ENCODE measurements around the gene ESYT2.
"Not testable (repeated sequence)": the region's sequence is repeated elsewhere in the genome, so short reads cannot be mapped to it uniquely, and the experiment has no call there.

The ESYT2 gene

DNA sequence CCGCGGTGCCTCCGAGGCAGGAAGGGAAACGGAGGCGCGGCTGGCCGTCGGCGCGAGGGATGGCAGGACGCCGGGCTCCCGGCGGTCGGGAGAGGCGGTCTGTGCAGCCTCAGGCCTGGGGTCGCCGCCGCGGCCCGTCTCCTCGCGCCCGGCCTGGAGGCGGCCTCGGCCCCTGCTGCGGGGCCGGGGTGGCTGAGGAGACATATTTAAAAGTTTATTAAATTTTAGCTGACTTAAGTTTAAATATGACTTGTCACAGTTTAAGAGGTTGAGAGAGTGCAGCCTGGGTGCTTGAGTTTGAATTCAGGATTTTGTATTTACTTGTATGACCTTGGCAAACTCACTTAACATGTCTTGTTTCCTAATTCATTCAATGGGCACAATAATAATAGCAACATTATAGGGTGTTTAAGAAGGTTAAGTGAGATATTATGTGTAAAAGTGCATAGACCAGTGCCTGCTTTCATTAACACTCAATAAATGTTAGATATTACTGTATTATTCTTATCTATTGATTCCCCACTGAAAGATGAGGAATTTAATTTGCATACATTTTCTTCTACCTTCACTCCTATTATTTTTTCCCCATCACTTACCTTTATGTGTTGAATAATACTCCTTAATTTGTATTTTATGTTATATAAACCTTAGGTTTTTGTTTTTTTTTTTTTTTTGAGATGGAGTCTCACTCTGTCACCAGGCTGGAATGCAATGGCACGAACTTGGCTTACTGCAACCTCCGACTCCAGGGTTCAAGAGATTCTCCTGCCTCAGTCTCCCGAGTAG, 27.8 kb upstream of the ESYT2 start:
- DNase-seq = no peak

DNA sequence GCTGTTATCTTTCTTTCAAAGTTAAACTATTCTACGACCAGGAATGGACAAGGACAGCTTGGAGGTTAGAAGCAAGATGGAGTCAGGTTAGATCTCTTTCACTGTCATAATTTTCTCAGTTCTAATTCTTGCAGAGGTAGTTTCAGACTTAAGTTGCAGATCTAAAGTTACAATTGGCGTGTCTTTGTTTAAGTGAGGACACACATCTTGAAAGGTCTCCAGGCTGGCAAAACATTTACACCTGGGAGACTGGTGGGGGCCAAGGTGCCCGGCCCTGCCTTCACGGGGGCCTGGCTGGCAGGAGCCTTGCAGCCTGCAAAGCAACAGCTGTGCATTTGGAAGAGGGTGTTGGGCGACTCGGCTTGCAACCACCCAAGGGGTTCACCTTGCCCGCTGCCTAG, 25.4 kb upstream of the ESYT2 start:
- DNase-seq = no peak

DNA sequence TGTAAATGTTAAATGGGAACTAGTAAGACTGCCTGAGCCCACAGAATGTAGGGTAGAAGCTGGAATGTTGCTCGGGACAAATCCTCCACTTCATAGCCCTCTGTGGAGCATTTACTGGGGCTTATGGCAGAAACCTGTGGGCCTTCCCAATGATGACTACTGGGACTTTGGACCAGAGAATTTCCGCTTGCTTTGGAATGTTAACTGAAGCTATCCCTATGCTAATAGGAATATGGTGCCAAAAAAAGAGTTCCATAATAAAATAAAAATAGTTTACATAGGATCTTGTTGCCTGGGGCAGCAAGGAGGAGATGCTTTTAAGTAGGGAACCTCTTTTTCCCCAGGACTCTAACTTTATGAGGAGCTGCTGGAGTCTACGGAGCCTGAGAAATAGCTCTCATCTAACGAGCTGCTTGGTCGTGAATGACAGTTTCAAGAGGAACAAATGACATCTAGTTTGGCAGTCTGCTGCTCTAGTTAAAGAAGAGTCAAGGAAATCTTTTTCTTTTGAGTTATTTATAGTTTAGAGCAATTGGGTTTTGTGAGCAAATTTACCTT, 21.3 kb upstream of the ESYT2 start:
- DNase-seq = no peak

DNA sequence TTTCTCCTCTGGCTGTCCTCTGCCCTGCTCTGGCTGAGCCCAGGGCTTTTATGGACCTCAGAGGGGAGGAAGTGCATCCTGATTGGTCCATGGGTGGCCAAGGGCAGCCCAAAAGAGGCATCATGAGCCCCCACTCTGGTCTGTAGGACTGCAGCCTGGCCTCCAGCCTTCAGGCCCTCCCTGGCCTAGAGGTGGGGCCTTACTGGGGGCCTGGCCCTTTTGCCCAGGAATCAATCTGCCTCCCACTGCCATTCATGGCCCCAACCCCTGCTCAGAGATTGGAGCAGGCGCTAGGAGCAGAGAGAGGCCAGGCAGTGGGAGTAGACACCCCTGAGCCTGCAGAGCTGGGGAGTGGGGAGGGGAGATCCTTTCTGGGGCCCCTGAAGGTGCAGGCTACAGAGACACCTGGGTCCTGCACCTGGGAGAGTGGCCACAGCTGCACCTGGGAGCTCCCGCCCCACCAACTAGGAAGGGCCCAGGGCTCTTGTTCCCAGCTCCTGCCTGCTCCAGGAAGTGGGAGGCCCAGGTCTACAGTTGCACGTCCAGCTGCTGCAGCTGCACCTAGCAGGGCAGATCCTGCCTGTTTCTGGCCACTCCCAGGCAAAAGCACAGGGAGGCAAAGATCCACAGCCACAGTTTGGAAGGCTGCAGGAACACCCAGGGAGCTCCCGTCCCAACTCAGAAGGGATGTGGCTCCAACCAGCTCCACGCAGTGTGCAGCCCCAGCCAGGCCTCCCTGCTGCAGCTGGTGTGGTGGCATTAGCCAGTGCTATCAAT, 20.6 kb upstream of the ESYT2 start:
- DNase-seq = no peak

DNA sequence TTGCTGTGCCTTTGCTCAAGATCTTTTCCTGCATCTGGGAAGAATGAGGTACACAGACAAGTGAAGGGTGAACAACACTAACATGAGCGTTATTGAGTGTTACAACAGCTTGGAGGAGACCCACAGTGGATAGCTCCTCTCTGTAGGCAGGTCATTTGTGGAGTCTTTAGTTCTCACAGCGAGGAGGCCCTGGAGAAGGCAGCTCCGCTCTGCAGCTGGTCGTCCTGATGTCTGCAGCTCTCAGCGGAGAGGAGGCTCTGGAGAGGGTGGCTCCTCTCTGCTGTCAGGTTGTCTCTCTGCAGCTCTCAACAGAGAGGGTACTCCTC, 20.1 kb upstream of the ESYT2 start:
- no peak for DNase-seq

DNA sequence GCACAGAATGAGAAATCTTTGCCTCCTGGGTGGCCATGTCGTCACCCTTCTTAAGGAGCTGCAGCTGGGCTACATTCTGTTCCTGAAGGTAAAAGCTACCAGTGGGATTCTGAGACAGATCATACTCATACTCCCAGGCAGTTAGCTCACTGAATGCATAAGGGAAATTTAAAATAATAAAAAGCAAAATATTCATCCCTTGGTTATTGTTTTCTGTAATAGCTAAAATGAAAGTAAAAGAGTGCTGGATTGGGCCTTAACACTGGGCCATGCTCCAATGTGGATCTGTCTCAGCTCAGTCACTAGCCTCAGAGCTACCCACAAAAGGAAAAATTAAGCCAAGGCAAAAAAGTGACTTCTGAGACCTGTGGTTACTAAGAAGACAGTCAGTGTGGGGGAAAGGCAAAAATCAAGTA, 18.1 kb upstream of the ESYT2 start:
- no peak for DNase-seq

DNA sequence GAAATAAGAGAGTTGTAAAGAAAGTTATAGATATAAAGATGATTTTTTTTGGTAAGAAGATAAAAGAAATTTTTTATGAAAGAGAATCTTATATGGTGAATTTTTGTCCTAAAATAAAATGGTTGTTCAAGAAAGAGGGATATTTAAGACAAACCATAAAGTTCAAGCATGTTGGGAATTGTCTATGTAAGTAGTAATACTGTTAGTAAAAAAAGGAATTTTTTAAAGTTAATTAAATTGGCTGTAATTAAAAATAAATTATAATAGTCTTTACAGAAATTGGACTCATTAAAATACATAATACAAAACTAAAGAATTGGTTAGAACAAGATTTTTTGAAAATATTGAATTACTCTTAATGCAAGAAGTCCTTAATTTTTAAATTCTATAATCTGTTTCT, 17.0 kb upstream of the ESYT2 start:
- no peak for DNase-seq

DNA sequence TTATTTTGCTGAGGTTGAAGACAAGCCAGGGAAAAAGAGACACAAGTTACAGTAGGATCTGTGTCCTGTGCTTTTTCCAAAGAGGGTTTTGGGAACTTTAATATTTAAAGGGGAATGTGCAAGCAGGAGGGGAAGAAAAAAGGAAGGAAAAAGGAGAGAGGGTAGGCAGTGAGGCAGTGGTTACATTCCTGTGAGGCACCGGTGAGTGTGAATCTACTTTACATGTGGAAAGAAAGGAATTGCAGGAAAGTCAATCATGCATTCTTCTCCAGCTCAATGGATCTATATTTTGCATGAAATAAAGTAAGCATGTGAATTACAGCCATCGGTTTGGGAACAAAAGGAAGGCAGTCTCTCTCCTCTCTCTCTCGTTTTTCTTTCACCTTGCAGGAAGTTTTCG, 14.5 kb upstream of the ESYT2 start:
- no peak for DNase-seq

DNA sequence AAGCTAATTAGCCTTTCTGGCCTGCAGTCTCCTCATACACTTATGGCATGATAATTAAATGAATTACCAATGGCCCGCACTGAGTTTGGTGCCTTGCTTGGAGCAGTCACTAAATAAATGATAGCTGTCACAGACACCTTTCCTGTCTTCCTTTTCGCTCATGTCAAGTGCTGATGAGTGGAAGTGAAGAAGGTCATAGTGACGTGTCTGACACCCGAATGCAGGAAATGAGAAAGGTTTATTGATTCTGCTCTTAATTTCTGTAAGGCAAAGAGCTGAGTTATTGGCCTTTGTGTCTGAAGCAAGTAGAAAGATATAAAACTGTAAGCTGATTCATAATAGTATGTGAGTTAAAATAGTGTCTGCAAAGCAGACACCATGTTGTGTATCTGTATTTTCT, 13.2 kb upstream of the ESYT2 start:
- no peak for DNase-seq

DNA sequence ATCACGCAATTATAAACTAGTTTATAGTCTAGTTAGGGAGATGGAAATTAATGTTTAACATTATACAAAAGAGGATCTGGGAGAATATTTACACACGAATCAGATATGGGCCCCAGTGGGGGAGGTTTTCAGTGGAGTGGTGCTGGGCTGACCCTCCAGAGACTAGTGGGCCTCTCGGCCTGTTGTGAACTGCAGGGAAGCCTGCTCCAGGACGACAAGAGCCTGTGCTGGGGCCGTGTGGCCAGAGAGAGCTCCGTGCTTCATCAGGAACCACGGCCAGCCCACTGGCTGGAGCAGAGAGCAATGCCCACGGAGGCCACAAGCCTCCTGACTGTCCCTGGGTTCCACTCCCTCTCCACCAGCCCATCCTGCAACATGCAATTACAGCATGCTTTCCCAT, 11.3 kb upstream of the ESYT2 start:
- no peak for DNase-seq

DNA sequence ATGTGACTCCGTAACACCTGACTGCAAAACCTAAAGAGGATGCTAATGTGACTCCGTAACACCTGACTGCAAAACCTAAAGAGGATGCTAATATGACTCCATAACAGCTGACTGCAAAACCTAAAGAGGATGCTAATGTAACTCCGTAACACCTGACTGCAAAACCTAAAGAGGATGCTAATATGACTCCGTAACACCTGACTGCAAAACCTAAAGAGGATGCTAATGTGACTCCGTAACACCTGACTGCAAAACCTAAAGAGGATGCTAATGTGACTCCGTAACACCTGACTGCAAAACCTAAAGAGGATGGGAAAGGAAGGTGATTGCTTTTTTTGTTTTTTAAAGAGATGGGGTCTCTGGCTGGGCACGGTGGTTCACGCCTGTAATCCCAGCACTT, 9.9 kb upstream of the ESYT2 start:
- not testable (repeated sequence) for DNase-seq

DNA sequence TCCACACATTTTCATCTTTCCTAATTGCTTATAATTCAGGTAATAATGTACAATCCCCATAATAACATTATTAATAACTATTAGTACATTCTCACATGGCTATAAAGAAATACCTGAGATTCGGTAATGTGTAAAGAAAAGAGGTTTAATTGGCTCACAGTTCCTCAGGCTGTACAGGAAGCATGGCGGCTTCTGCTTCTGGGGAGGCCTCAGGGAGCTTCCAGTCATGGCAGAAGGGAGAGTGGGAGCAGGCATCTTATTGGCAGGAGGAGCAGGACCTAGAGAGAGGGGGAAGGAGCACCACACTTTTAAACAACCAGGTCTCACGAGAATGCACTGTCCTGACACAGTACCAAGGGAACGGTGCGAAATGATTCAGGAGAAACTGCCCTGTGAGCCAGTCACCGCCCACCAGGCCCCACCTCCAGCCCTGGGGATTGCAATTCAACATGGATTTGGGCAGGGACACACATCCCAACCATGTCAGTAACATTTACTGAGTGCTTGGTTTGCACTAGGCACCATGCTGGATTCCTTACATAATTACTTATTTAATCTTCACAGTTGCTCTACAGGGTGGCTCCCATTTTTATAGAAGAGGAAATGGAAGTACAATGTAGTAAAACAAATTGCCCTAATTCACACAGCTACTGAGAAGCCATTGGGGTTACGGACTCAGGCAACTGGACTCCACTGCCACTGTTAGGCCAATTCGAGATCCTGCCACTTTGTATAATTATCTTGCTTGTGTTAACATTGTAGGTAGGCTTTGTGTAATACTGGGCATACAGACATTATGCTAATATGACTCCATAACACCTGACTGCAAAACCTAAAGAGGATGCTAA, 8.7 kb upstream of the ESYT2 start:
- no peak for DNase-seq

DNA sequence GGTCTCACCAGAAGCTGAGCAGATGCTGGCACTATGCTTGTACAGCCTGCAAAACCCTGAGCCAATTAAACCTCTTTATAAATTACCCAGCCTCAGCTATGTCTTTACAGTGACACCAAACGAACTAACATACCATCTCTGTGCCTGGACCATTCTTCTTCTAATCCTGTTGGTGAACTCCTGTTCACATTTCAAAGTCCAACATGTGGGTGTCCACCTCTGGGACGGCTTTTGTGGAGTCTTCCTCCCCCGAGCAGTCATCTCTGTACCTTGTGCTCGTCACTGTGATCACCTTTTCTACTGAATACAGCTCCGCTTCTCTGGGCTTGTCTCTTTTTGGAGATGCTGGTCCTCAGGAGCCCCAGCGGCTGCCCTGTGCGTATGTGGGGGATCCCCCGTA, 7.4 kb upstream of the ESYT2 start:
- no peak for DNase-seq

DNA sequence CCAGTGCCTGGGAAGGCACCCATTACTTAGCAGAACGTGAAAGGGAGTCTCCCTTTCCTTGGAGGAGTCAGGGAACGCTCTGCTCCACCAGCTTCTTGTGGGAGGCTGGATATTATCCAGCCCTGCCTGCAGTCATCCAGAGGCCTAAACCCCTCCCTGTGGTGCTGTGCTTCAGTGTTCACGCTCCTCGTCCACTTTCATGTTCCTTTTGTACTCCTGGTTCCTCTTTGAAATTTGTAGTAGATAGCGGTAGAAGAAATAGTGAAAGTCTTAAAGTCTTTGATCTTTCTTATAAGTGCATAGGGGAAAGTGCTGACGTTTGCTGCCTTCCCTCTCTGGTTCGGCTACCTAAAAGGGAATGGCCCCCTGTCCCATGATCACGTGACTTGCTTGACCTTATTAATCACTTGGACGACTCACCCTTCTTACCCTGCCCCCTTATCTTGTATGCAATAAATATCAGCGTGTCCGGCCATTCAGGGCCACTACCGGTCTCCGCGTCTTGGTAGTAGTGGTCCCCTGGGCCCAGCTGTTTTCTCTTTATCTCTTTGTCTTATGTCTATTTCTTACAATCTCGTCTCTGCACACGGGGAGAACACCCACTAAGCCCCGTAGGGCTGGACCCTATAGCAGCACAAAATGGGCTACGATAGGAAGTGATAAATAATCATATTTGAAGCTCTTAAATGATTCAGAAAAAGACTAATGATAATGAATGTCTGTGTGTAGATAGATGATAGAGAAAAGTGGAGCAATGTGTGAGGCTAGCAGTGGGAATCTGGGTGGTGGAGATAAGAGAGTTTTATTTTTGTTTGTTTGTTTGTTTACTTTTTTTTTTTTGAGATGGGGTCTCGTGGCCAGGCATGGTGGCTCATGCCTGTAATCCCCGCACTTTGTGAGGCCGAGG, 5.8 kb upstream of the ESYT2 start:
- no peak for DNase-seq

DNA sequence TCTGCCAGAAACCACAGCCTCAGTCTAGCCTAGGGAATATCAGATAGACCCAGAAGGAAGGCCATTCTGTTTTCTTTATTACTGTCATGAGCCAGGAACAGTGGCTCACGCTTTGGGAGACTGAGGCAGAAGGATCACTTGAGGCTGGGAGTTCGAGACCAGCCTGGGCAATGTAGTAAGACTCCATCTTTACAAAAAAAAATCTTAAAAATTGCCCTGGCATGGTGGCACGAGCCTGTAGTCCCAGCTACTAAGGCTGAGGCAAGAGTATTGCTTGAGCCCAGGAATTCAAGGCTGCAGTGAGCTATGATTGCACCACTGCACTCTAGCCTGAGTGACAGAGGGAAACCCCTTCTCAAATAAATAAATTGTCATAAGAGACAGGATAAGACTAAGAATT, 3.7 kb upstream of the ESYT2 start:
- DNase-seq = no peak

DNA sequence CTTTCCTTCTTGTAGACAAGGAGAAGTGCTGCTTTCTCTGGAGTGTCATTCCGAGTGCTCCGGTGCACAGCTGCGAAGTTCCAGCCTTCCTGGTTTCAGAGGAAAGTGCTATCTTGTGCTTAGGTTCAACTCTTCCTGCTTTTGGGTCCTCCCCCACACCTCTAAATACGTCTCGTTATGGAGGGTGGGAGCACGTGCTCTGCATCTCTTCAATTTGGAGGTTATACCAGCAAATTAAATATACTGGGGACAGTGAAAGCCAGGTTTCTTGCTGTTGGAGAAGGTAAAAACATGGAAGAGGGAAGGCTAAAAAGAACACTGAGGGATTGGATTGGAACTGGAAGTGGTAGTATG, 2.4 kb upstream of the ESYT2 start:
- DNase-seq = no peak

DNA sequence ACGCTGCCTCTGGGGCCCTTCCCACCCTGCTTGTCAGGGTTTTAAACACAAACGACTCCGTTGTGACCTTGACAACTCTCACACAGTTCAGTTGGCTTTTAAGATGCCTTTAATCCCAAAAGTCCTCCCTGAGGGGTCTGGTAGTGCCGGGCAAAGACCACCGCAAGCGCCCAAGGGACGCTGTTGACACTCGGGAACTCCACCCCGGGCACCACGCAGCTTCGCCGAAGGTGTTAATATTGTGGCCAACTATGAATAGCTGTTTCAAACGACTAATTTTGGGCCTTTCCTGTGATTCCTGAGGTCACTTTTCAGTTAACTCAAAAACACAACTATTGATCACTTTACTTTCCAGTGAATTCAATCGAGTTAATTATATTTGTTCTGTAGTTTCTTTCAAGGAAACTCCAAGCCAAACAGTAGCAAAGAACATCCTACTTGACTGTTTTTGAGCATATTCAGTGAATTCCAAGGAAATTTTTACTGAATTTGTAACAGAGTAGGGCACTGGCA, 958 bp upstream of the ESYT2 start:
- DNase-seq = no peak

DNA sequence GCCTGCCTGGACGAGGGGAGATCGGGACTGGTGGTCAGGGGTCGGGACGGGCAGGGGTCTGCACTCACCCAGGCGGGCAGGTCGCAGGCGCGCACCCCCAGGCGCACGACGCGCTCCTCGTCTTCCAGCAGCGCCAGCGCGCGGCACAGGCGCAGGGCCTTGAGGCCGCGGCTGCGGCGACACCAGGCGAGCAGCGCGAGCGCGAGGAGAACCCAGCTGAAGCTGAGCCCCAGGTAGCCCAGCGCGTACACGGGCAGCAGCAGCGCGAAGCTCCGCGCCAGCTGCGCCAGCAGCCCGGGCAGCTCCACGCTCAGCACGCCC, 328 bp downstream of the ESYT2 start:
- DNase-seq = peak; percentile 53

DNA sequence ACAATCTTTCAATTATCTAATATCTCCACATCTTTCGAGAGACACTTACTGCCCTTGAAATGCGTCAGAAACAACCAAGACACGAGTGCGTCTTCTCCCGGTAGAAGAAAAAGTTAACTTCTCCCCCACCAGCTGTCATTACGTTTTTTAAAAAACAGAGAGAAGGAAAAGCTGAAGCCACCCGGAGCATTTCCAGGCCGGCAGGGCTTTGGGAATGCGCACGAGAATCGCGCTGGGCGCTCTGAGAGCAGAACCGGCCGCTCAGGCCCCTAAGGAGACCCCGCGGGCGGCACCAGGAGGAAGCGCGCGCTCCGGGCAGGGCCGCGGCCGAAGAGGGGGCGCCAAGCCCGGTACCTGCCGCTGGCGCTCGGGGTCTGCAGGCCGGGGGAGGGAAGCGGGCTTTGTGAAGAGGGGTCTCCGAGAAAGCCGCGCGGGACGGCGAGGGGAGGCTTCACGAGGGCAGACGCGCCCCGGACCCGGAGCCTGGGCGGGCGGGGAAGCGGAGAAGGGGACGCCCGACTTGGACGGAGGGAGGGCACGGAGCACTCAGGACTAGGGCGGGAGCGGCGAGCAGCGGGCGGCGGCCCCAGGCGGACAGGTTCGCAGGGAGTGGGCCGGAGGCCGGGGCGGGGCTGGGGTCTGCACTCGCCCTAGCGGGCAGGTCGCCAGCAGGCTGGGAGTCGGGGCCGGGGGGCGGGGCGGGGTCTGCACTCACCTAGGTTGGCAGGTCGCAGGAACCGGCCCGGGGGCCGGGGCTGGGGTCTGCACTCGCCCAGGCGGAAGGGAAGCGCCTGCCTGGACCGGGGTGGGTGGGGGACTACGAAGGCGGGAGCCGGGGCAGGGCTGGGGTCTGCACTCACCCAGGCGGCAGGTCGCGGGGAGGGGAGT, 932 bp downstream of the ESYT2 start:
- peak; percentile 36 for DNase-seq

DNA sequence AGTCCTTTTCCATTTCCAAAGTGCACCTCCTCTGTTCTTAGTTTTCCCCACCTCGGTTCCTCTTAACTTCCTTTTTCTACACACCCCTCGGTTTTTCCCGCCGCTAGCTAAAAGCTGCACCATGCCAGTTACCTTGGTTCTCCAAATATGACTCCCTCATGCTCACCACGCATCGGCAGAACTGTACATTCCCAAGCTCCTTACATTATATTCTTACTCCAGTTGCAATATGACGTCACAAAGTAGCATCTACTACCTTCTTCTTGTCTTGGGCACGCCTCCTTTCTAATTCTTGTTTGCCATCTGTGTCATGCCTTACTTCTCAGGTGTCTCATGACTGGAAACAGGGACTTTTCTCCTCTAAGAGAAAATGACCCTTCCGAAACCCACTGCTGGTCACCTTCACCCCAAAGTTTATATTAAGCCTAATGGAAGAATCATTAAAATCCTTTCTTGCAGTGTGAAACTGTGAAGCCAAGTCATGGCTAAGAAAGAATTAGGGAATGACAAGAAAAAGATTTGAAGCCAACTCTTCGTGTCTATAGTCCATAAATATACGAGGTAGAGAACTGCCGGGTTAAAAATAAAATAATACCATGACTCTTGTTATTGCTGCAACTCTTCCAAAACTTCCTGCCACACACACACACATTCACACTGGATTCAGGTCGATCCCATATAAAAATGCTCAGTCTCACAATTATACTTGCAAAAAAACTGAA, 1.7 kb downstream of the ESYT2 start:
- no peak for DNase-seq
